GM12891 (cell line): Measurements from ENCODE around the gene SHB.
"Not testable (repeated sequence)": the region's sequence is repeated elsewhere in the genome, so short reads cannot be mapped to it uniquely, and the experiment has no call there.

ENCODE experiments used
- DNase-seq: peaks from one replicate; pipeline ENCODE4 v3.0.0; 2011; ENCODE audit warnings: low spot score; ENCODE audit not compliant: insufficient read length
- FAIRE-seq: peaks from 2 replicates; lab custom pipeline; 2011; peaks lifted over from hg19 to GRCh38; lab: Jason Lieb, UNC
- PAX5 ChIP-seq: IDR thresholded peaks from 2 replicates; pipeline ENCODE4 v1.6.1; 2011; ENCODE audit warnings: low read length, moderate library complexity, mild to moderate bottlenecking; ENCODE audit not compliant: insufficient read depth, severe bottlenecking
- POLR2A ChIP-seq: IDR thresholded peaks from 2 replicates; pipeline ENCODE4 v1.6.1; 2011; ENCODE audit warnings: low read depth, low read length, control low read depth
- POLR2AphosphoS5 ChIP-seq: IDR thresholded peaks from 2 replicates; pipeline ENCODE4 v1.6.1; 2011; ENCODE audit warnings: low read depth, low read length, control low read depth
- POU2F2 ChIP-seq: IDR thresholded peaks from 2 replicates; pipeline ENCODE4 v1.6.1; 2011; ENCODE audit warnings: low read depth, mild to moderate bottlenecking, control low read depth, low read length, moderate library complexity
- SPI1 ChIP-seq: IDR thresholded peaks from 2 replicates; pipeline ENCODE4 v1.6.1; 2011; ENCODE audit warnings: low read depth, low read length, control low read depth
- TAF1 ChIP-seq: IDR thresholded peaks from 2 replicates; pipeline ENCODE4 v1.6.1; 2011; ENCODE audit warnings: low read depth, low read length, control low read depth

Gene SHB

DNA sequence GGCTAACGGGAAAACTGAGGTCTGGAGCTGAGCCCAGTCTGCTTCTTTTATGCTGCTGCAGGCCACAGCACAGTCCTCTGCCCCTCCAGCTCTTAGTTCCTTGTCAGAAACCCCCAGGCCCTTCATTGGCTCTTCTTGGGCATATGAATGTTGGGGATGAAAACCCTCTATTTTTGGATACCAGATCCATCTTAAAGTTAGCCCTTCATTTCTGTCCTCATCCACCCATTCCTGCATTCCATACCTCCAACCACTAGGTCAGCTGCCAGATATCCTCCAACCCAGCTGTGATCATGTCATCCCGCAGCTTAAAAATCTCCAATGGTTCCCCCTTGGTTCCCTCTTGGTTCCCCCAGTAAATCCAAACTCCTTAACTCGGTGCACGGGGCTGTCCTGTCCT, 163.3 kb downstream of the SHB start:
- DNase-seq (no peak), FAIRE-seq (no peak)
- TF ChIP-seq POU2F2 (no peak), POLR2A (no peak), PAX5 (no peak), SPI1 (no peak), TAF1 (no peak), POLR2AphosphoS5 (no peak)

DNA sequence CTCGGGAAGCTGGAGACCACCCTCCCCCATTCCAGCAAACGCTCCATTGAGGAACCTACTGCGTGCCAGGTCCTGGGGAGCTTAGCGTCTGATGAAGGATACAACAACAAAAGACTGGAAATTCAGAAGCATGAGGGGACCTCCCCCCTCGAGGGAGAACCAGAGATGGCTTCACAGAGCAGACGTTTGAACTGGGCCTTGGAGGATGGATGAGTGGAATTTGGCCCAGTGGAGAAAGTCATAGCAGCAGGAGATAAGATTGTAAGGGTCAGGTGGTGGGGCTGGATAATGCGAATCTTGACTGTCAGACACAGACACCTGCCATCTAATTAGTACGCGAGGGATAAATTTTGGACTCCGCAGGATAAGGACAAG, 163.9 kb downstream of the SHB start:
- DNase-seq (no peak), FAIRE-seq (no peak)
- TF ChIP-seq POU2F2, result no peak
- no peak for TF ChIP-seq POLR2AphosphoS5
- TF ChIP-seq TAF1, result no peak

DNA sequence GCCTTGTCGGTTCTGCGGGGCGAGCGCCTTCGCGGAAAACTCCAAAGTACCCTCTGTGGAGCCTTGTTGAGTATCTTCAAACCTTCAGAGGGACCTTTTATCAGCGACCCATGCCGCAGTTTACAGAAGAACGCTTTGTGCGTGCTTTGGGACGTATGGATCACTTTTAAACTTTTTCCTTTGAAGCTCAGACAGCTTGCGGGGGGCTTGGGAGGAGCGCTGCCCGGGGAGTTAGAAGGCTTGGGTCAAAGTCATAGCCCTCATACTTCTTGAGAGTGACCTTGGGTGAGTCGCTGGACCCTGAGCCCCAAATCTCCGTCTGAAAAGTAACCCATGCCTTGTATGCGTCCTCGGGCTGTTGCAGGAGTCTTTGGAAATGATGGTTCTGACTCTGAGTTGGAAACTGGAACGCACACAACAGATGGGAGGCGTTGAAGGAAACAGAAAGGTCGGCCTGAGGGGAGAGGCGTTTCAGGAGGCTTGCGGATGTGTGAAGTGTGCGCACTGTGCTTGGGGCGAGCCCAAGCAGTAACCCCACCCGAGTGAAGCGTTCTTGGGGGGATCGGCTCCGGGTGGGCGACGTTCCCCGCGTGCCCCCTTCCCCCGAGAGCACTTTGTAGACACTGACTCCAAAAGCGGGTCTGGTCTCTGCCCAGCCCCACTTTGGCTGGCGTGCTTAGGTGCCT, 164.4 kb downstream of the SHB start:
- no peak for FAIRE-seq
- no peak for TF ChIP-seq POLR2A
- no peak for TF ChIP-seq PAX5
- no peak for TF ChIP-seq TAF1
- no peak for TF ChIP-seq POLR2AphosphoS5
- no peak for TF ChIP-seq SPI1
- TF ChIP-seq POU2F2, result no peak
- no peak for DNase-seq

DNA sequence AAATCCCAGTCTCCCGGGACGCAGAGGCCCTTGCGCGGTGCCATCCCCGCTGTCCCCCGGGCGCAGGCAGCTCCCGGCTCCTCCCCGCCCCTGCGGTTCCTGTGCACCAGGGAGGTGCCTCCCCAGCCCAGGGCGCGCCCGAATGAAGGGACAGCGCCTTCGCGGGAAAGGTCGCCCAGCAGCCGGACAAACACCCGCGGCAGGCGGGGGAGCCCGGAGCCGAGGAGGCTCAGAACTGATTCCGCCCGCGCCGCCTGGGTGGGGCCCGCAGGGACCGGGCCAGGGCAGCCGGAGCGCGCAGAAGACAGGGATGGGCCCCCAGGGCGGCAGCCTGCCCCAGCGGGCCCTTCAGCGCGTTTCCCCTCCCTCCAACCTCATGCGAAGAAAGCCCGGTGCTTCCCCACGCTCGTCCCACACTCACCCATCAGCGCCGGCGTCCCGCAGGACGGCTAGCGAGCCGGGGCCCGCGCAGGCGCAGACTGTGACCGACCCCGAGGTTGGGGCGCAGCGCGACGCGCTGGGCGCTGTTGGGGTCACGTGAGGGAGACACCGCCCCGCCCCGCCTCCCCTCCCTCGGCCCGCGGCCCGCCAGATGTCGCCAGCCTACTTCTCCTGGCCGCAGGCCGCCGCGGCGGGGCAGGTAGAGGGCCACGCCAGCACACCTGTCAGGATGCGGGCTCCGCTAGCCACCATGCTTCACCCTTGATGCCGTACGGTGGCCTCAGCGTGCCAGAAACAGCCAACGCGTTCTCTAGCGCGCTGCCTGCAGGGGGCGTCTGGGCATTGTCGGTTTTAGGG, 165.2 kb downstream of the SHB start, which contains the start of gene SLC25A51:
TSS of gene SLC25A51 (minus strand) at position 481 of the 798 bp plus-strand sequence. CDS start 15,577 bp downstream, outside the sequence.
- FAIRE-seq, result peak; percentile 100
- TF ChIP-seq POU2F2 (peak; percentile 89), POLR2A (peak; percentile 60; the same call in 1 of the 2 replicates), PAX5 (peak; percentile 26), SPI1 (no peak), POLR2AphosphoS5 (peak; percentile 58), TAF1 (peak; percentile 83)

DNA sequence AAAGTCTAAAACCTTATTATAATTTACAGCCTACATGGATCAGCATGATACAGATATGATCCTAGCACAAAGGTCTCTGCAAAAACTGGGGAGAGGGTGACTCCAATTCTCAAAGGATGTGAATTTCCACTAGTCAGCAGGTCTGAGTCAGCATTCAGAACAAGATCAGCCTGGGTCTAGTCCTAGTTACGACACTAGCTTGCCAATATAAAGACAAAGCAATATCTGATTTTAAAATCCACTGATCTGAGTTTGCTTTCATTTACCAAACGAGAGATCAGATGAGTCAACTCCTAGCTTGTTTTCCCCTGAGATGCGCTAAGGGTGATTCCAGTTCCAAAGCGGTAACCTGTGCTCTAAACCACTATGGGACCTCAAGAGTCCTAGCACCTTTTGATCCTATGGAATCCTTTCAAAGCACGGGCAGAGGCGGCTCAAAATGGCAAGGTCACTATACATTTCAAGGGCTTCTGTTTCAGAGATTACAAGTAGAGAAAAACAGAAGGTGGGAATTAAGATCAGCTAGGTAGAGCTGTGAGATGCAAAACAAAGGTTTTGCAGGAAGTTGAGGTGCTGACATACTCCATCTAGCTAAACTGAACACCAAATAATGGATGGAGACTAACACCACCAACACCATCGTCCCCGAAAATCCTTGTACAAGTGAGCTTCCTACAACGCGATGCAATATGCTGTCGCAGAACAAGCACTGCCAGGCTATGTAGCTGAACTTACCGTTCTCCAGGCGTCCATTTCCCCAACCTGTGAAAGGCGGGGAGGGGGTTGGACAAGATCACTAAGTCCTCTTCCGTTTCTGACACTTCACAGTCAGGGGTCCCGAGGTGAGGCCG, 166.0 kb downstream of the SHB start:
- FAIRE-seq, result peak; percentile 62
- TF ChIP-seq PAX5 (no peak), SPI1 (no peak), POLR2AphosphoS5 (no peak), POU2F2 (no peak), TAF1 (no peak), POLR2A (no peak)
- no peak for DNase-seq

More for the DNA sequence above, 165.2 kb downstream of the SHB start, which contains the start of gene SLC25A51:
- peak; percentile 96 for DNase-seq

DNA sequence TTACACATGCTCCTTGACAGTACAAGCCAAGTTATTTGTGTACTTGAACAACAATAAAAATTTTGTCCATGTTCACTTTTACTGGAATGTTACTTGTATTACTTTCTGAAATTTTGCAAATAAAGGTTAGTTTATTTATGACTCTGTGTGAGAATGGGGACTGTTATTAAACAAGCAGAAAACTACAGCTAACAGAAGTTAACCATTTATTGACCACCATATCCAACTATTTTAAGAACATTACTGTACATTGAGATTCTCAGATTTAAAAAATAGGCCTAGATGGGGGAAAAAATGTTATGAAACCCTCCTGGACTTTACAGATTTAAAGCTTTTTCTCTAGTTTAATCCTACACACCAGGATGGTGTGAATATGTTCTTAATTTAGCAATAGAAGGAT, 166.9 kb downstream of the SHB start:
- FAIRE-seq (no peak), DNase-seq (no peak)
- TF ChIP-seq POLR2AphosphoS5 (no peak), PAX5 (no peak), POLR2A (no peak), POU2F2 (no peak), SPI1 (no peak), TAF1 (no peak)

DNA sequence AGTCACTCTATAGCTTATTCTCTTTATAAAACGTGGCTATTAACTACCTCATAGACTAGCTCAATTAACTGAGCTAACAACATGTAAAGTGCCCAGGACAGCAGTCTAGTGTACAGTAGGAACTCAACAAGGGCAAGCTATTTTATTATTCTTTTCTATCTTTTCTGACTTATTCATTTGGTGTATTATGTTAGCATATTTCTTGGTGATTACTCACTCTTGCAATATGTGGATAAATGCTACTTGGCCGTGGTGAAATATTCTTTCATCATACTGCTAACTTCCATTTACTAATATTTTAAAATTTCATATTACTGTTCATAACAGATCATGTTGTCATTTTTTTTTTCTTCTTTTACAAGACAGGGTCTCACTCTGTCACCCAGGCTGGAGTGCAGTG, 170.0 kb downstream of the SHB start:
- no peak for FAIRE-seq
- TF ChIP-seq SPI1, result no peak
- no peak for TF ChIP-seq TAF1
- no peak for TF ChIP-seq POU2F2
- no peak for TF ChIP-seq POLR2A
- no peak for TF ChIP-seq PAX5
- no peak for TF ChIP-seq POLR2AphosphoS5
- no peak for DNase-seq

DNA sequence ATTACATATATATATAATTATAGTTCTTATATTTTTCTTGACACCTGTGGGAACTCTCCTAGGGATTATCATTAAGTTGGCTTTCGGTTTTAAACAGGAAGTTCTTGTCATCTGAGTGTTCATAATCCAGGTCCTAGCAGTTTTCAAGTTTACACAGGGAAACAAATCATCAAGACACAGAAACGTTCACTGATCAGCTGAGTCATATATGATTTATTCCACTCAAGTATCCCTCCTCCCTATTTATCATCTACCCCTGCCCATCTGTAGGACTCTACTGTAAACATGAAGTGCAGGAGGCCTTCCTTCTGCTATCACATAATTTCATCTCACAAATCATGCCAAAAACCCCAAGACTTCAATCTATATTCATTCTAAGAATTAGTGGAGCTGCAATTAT, 171.4 kb downstream of the SHB start:
- no peak for FAIRE-seq
- TF ChIP-seq POU2F2, result no peak
- TF ChIP-seq POLR2A, result no peak
- TF ChIP-seq SPI1, result no peak
- no peak for TF ChIP-seq TAF1
- TF ChIP-seq PAX5, result no peak
- no peak for TF ChIP-seq POLR2AphosphoS5
- DNase-seq, result no peak

DNA sequence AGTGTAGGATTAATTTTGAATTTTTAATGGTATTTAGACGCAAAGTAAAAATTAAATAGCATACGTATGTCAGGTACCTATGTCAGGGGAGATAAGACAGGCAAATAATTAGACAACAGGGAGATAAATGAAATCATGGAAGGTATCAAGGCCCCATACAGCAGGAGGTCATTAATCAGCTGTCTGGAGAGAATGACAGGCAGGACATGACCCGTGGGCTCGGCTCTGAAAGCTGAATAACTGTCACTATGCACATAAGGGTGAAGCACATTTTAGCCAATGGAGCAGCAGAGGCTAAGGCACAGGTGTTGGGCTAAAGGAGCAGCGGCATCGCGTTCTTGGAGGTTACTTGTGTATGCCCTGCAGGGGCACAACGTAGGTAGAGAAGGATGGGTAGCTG, 177.0 kb downstream of the SHB start:
- TF ChIP-seq POLR2AphosphoS5 (no peak), POU2F2 (no peak)
- FAIRE-seq (no peak), DNase-seq (no peak)

DNA sequence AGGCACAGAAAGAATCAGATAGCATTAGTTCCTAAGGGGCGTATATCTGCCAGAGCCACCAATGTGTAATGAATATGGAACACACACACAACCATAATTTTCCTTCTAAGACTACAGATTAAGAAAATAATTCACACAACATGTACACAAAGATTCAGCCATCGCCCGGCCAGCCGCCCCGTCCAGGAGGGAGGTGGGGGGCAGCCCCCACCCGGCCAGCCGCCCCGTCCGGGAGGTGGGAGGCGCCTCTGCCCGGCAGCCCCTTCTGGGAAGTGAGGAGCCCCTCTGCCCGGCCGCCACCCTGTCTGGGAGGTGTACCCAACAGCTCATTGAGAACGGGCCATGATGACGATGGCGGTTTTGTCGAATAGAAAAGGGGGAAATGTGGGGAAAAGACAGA, 178.0 kb downstream of the SHB start:
- not testable (repeated sequence) for FAIRE-seq

More for the DNA sequence above, 178.0 kb downstream of the SHB start:
- not testable (repeated sequence) for DNase-seq
